AG20443 (cell line): ENCODE data around the gene CD82.
"Not testable (repeated sequence)": the region's sequence is repeated elsewhere in the genome, so short reads cannot be mapped to it uniquely, and the experiment has no call there.

Source experiments
- DNase-seq: peaks from one replicate; pipeline ENCODE4 v3.0.0; 2012; ENCODE audit warnings: low spot score, mixed read lengths

Gene CD82

GRCh38 chr11:44559940-44560300 lies 5.5 kb upstream of the CD82 start:
- not testable (repeated sequence) for DNase-seq

- no peak for DNase-seq
These were observed 4.1 kb upstream of the CD82 start for GRCh38 chr11:44561275-44561805.

GRCh38 chr11:44561964-44562734 lies 3.3 kb upstream of the CD82 start:
- no peak for DNase-seq

- no peak for DNase-seq
These were observed 2.5 kb upstream of the CD82 start for GRCh38 chr11:44562845-44563460.

GRCh38 chr11:44563711-44564110 lies 1.8 kb upstream of the CD82 start:
- DNase-seq, result peak; percentile 26

- no peak for DNase-seq
These were observed 1.3 kb upstream of the CD82 start for GRCh38 chr11:44564166-44564565.

GRCh38 chr11:44564670-44565210 lies 723 bp upstream of the CD82 start:
- DNase-seq, result peak; percentile 83

GRCh38 chr11:44565953-44566949 lies 788 bp downstream of the CD82 start:
- DNase-seq, result no peak

- no peak for DNase-seq
These were observed 1.8 kb downstream of the CD82 start for GRCh38 chr11:44566952-44567875.

- DNase-seq, result no peak
These were observed 2.4 kb downstream of the CD82 start for GRCh38 chr11:44567876-44568256.

GRCh38 chr11:44568331-44568657 lies 2.8 kb downstream of the CD82 start:
- DNase-seq, result no peak

GRCh38 chr11:44568658-44569473 lies 3.4 kb downstream of the CD82 start:
- peak; percentile 89 for DNase-seq

GRCh38 chr11:44570411-44571155 lies 5.1 kb downstream of the CD82 start:
- DNase-seq, result no peak

- DNase-seq, result no peak
These were observed 6.4 kb downstream of the CD82 start for GRCh38 chr11:44571871-44572270.

- DNase-seq, result no peak
These were observed 7.0 kb downstream of the CD82 start for GRCh38 chr11:44572436-44572835.

GRCh38 chr11:44572884-44573283 lies 7.4 kb downstream of the CD82 start:
- DNase-seq, result no peak

- DNase-seq, result no peak
These were observed 7.9 kb downstream of the CD82 start for GRCh38 chr11:44573333-44573732.

GRCh38 chr11:44574610-44575287 lies 9.3 kb downstream of the CD82 start:
- peak; percentile 88 for DNase-seq

GRCh38 chr11:44575288-44575672 lies 9.8 kb downstream of the CD82 start:
- DNase-seq, result peak; percentile 35
